HG03097 (cell line): Measurements from ENCODE around the gene LIPC.
A peak's percentile ranks its signal among the peaks of the same experiment; 100 is the strongest.

Experiments used
- ATAC-seq: cut with Tn5 transposase; IDR thresholded peaks from one replicate; pipeline ENCODE4 v1.9.1; 2021; ENCODE audit not compliant: unreplicated experiment, low FRiP score

The LIPC gene

GRCh38 chr15:58571491-58571890, 139.7 kb downstream of the LIPC start:
- no peak for ATAC-seq

DNA sequence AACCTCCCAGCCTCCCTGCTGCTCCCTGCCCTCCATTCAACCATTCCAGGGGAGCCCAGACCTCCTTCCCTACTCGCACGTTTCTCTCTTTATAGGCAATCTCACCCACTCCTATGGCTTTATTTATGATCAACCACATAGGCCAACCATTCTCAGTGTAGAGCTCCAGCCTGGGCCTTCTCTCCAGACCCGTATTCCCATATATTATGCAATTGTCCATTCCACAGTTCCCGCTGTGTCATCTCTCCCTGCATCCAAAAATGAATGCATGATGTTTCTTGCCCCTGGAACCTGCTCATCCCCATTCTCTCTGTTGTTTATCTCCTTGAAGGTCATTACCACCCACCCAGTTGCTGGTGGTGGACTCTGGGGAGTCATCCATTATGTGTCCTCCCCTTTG, 140.7 kb downstream of the LIPC start:
- ATAC-seq: no peak

DNA sequence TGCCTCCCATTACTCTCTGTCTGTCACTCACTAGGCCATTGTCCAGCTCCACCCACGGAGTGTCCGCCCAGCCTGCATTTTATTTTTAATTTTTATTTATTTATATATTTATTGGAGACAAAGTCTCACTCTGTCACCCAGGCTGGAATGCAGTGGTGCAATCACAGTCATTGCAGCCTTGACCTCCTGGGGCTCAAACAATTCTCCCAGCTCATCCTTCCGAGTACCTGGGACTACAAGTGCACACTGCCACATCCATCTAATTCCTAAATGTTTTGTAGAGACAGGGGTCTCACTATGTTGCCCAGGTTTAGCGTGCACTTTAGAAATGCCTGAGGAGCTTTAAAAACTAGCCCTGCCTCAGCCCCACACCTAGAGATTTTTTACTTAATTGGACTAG, 141.5 kb downstream of the LIPC start:
- ATAC-seq: no peak

DNA sequence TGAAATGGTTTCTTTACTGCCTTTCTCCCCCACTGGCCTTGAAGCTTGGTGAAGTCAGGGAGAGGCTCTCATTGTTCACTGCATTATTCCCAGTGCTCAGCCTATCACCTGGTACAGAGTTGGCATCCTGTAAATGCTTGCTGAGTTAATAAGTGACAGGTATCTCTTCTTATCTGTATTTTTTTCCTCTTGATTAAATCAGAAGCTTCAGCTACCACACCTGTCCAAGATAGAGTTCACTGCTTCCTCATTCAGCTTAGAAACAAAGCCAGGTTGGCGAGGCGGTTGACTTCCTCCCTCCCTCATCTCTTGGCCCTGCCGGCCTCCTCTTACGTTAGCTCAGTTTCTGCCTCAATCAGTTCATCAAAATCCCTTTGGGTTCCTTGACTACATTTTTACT, 142.8 kb downstream of the LIPC start:
- no peak for ATAC-seq

- no peak for ATAC-seq
Measured at GRCh38 chr15:58575045-58575786, 143.4 kb downstream of the LIPC start.

DNA sequence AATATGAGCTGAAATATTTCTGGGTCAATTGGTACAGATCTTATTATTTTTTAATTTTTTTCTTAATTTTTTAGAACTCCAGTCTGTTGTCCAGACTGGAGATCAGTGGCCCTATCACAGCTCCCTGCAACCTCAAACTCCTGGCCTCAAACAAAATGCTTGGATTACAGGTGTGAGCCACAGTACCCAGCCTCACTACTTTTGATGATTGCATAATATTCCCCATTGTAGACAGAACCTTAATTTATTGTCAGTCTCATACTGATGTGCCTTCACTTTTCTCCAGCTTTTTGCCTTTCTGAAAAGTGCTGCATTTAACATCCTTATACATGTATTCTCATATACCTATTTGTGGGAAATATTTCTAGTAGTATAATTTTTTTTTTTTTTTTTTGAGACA, 144.9 kb downstream of the LIPC start:
- ATAC-seq: no peak

DNA sequence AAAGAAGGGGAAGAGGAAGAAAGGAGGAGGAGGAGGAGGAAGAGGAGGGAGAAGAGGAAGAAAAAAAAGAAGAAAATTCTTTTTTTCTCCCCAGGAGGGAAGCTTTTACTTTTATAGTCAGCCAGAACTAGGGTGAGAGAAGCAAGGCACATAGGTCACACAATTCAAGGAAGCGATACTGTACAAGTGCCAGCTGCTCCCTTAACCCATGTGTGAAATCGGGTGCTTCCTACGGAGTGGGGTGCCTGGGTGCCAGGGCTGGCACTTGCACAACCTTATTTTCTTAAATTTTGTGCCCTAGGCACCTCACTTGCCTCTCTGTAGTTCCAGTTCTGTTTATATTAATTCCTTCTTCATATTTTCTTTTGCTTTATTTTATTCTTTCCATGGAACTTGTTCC, 150.4 kb downstream of the LIPC start:
- no peak for ATAC-seq

DNA sequence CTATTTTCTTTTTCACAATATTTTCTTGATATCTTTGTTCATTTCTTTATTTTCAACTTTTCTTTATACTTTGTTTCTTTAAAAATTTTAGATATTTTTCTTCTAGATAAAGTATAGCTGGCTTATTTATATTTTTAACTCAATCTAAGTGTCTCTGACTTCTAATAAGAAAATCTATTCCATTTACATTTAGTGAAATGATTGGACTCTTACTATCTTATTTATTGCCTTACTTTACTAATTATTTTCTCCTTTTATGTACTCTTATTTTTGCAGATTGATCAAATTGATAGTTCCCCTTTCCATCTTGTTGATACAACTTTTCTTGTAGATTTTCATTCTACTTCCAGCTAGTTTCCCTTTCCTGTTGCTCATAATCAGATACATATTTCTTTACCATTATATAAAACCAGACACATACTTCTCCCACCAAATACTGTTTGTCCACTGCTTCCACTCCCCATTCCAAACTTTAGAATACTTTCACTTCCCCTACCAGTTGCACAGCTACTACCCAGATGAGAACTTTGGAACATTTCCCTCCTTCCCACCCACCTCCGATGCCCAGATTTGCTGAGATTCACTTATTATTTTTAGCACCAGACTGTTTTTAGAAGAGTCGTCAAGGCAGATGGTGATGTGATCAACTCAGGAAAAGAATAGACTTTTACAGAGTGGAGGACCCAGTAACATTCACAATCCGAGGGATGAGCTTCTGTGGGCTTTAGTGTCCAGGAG, 151.5 kb downstream of the LIPC start:
- no peak for ATAC-seq

GRCh38 chr15:58584789-58585461, 153.1 kb downstream of the LIPC start:
- ATAC-seq: no peak

DNA sequence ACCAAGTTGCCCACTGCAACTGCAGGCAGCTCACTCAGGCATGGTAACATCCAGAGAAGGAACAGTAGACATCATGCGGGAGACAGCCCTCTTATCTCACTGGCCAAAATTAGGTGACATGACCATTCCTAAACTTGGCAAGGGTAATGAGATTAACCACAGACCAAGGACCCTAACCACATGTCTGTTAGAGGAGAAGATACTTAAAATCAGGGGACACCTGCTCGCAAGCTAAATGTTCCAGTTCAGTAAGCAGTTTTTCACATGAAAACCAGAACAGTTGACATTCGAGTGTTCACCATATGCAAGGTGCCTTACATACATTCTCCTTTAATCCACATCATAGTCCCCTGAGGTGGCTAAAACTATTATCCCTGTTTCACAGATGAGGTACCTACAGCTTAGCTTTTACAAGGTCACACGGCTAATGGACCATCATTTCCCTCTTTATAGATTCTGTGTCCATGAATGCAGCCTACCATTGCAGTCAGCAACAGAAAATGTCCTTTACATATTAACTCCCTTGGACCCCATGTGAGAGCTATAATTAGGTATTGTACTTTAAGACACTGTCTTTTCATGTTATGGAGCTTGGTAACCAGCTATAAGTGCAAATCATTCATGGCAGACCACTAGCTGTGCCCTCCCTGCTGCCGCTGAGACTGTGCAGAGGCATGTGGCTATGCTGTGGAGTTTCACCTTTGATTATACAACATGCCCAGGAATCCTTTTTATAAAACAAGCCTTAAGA, 154.1 kb downstream of the LIPC start:
- peak; percentile 41 for ATAC-seq

DNA sequence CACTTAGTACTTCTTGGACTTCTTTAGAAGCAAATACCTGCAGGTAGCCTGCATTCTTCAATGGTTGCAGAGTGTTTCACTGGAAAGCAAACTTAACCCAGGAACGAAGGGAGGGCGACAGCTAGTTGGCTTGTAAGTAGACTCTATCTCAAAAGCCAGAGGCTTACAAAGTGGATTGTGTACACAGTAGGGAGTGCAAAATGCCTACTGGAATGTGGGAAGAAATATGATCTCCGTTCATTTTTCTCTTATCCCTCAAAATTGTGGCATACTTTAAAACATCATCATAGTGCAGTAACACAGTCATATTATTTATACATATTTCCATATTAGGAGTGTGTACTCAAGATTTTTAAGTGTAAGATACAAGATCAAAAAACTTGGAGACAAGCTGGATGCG, 155.7 kb downstream of the LIPC start:
- ATAC-seq: no peak

DNA sequence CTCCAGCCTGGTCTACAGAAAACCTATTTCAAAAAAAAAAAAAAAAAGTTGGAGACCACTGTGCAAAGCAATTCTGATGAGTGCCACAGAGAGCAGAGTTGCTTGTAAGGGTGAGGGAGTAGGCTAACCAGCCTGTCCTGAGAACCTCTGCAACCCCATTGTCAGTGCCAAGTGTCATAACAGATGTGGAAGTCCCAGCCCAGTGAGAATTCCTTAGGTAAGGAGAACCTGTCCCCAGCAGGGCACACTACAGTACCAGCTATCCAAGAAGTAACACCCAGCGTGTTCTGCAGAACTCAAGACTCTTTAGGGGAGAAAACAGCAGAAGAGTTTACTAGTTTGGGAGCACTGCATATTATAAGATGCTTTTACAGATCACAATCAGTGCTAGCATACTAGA, 156.3 kb downstream of the LIPC start:
- no peak for ATAC-seq

- ATAC-seq: no peak
Measured at GRCh38 chr15:58589047-58589446, 157.3 kb downstream of the LIPC start.

GRCh38 chr15:58590236-58590635, 158.4 kb downstream of the LIPC start:
- ATAC-seq: no peak

GRCh38 chr15:58590926-58591325, 159.1 kb downstream of the LIPC start:
- no peak for ATAC-seq

DNA sequence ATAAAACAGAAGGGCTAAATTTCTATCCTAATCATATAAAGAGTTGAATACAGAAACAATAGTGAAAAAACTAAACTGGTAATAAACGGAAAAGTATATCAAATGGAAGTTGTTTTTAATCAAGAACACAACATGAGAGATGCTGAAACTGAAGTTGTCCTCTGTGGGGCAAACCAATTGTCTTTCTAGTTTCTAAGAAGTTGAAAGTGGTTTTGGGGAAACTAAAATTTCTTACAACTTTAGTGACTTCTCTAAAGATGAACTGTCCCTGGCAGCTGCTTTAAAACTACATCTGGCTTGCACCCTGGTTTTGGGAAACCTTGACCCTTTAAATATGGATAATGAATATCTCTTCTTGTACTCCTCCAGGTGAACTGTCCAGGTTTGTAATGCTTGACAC, 162.1 kb downstream of the LIPC start:
- ATAC-seq: no peak

- ATAC-seq: no peak
Measured at GRCh38 chr15:58594898-58595297, 163.1 kb downstream of the LIPC start.

GRCh38 chr15:58595516-58596263, 163.9 kb downstream of the LIPC start:
- ATAC-seq: no peak

GRCh38 chr15:58597943-58598828, 166.4 kb downstream of the LIPC start:
- no peak for ATAC-seq
